Esophagus muscularis mucosa (tissue), 4 donors: ENCODE data around the gene NPRL2.

Experiments
- CTCF ChIP-seq, 3 experiments: fragments of 200-600 bp in 2 of 3; fragments of 450-650 bp in 1 of 3; sonication (generic) in 2 of 3; IDR thresholded peaks; one replicate each; pipeline ENCODE4 v1.5.1; 2017 to 2019; ENCODE audit warnings: antibody characterized with exemption in 3 of 3, mild to moderate bottlenecking in 2 of 3, moderate library complexity in 1 of 3
- EP300 ChIP-seq: sonication (generic); formaldehyde crosslinking; IDR thresholded peaks from one replicate; pipeline ENCODE4 v1.6.1; 2017; ENCODE audit warnings: antibody characterized with exemption
- POLR2A ChIP-seq: fragments of 450-650 bp; IDR thresholded peaks from one replicate; pipeline ENCODE4 v1.6.1; 2017; ENCODE audit warnings: antibody characterized with exemption, moderate library complexity, mild to moderate bottlenecking, low read depth
- POLR2AphosphoS5 ChIP-seq, 2 donors: sonication (generic); formaldehyde crosslinking; IDR thresholded peaks; one replicate each; pipeline ENCODE4 v1.6.1; 2017; ENCODE audit warnings: antibody characterized with exemption in 2 of 2

GRCh38 chr3:50388016-50388719 is 37.6 kb upstream of the NPRL2 start:
- TF ChIP-seq EP300 (no peak), POLR2A (no peak), CTCF (IDR thresholded peaks at IDR 0.05) (no peak), POLR2AphosphoS5 (IDR thresholded peaks at IDR 0.05) (no peak)
